HUES64 (cell line): ENCODE results near the gene DAG1. TPM values are rescaled to one million over a fixed set of nuclear protein-coding genes. Genes with fewer than 3 reads are reported as not detected.

Experiments used
- H3K27ac ChIP-seq: 2 replicates; pipeline ENCODE4 v1.7.0; 2013; ENCODE audit warnings: low read depth, low read length, inconsistent platforms
- H3K27me3 ChIP-seq: 2 replicates; pipeline ENCODE4 v1.6.1; 2013; ENCODE audit warnings: mild to moderate bottlenecking, low read length; ENCODE audit not compliant: insufficient read depth
- H3K36me3 ChIP-seq: 2 replicates; pipeline ENCODE4 v1.6.1; 2013; ENCODE audit warnings: mild to moderate bottlenecking, low read length; ENCODE audit not compliant: insufficient read depth
- H3K4me1 ChIP-seq: 2 replicates; pipeline ENCODE4 v1.6.1; 2013; ENCODE audit warnings: mild to moderate bottlenecking, low read length, moderate library complexity; ENCODE audit not compliant: insufficient read depth
- H3K4me3 ChIP-seq: 2 replicates; pipeline ENCODE4 v1.5.1; 2013; ENCODE audit warnings: mild to moderate bottlenecking, low read length, moderate library complexity
- H3K9ac ChIP-seq: 2 replicates; pipeline ENCODE4 v1.6.1; 2013; ENCODE audit warnings: mild to moderate bottlenecking, low read depth, low read length
- H3K9me3 ChIP-seq: 2 replicates; pipeline ENCODE4 v1.6.1; 2013; ENCODE audit warnings: low read depth, low read length; ENCODE audit not compliant: insufficient read depth
- WGBS: fragments of 150-250, 120-280 bp; methylation state at CpG from one replicate; pipeline ENCODE4 v1.1.7; 2013; ENCODE audit warnings: missing lambda C conversion rate; 5-methylcytosine and 5-hydroxymethylcytosine counted together
- polyA plus RNA-seq, 2 experiments: library from polyadenylated mRNA; stranded (reverse); fragments of 50-300 nt; gene quantifications; one replicate each; pipeline ENCODE4 v1.2.3, GENCODE V29; 2013

DAG1 gene
- polyA plus RNA-seq (2013, experiment 1 of 2), result 55.8 TPM
- polyA plus RNA-seq (2013, experiment 2 of 2), result 58.5 TPM

GRCh38 chr3:49469936-49470713 is at the start of gene DAG1:
Gene DAG1, plus strand, starts transcription at chr3:49470267. Its CDS starts 40,268 bp downstream, at chr3:49510535.
- peaks cover 23% of the 10 kb centered on the region for H3K4me1 ChIP-seq
- H3K27ac ChIP-seq, result peak within 1 kb of the TSS; percentile 97
- no peaks in the 10 kb centered on the region for H3K36me3 ChIP-seq
- H3K9me3 ChIP-seq, result no peaks in the 10 kb centered on the region
- peak within 1 kb of the TSS; percentile 82 for H3K9ac ChIP-seq
- under 1% methylated on average over 108 of the region's 108 CpGs for WGBS
- H3K4me3 ChIP-seq, result peak within 1 kb of the TSS; percentile 90
- H3K27me3 ChIP-seq, result no peaks in the 10 kb centered on the region

GRCh38 chr3:49421890-49422378 is 48.1 kb upstream of the DAG1 start:
- no peaks in the 10 kb centered on the region for H3K9me3 ChIP-seq
- WGBS, result 37% methylated on average over 14 of the region's 14 CpGs
- peak overlapping the region; percentile 80 for H3K9ac ChIP-seq
- peaks cover 8% of the 10 kb centered on the region; the same call in 1 of the 2 replicates for H3K4me1 ChIP-seq
- H3K27me3 ChIP-seq, result no peaks in the 10 kb centered on the region
- peak overlapping the region; percentile 80 for H3K27ac ChIP-seq
- peak overlapping the region; percentile 79 for H3K4me3 ChIP-seq
- H3K36me3 ChIP-seq, result peaks cover 3% of the 10 kb centered on the region; the same call in 1 of the 2 replicates

- H3K4me3 ChIP-seq, result peak within 1 kb of the TSS; percentile 79
- peak within 1 kb of the TSS; percentile 80 for H3K9ac ChIP-seq
- H3K27ac ChIP-seq, result peak within 1 kb of the TSS; percentile 80
- peaks cover 8% of the 10 kb centered on the region; the same call in 1 of the 2 replicates for H3K4me1 ChIP-seq
- H3K9me3 ChIP-seq, result no peaks in the 10 kb centered on the region
- 39% methylated on average over 25 of the region's 25 CpGs for WGBS
- H3K36me3 ChIP-seq, result no peaks in the 10 kb centered on the region
- no peaks in the 10 kb centered on the region for H3K27me3 ChIP-seq
These were observed 47.5 kb upstream of the DAG1 start, which contains the start of gene AMT for GRCh38 chr3:49422379-49423248. Gene AMT, minus strand, starts transcription at chr3:49422473. Its CDS starts 23 bp downstream, at chr3:49422450.

- H3K4me3 ChIP-seq, result no peak overlapping the region
- H3K4me1 ChIP-seq, result peaks cover 9% of the 10 kb centered on the region; the same call in 1 of the 2 replicates
- H3K36me3 ChIP-seq, result no peaks in the 10 kb centered on the region
- H3K27me3 ChIP-seq, result no peaks in the 10 kb centered on the region
- H3K9me3 ChIP-seq, result no peaks in the 10 kb centered on the region
- no peak overlapping the region for H3K27ac ChIP-seq
- 95% methylated on average over 6 of the region's 6 CpGs for WGBS
- H3K9ac ChIP-seq, result no peak overlapping the region
These were observed 45.3 kb upstream of the DAG1 start for GRCh38 chr3:49424816-49425215.

GRCh38 chr3:49427586-49427985 is 42.5 kb upstream of the DAG1 start:
- 100% methylated on average over 1 of the region's 2 CpGs for WGBS

GRCh38 chr3:49428752-49429080 is 41.4 kb upstream of the DAG1 start:
- WGBS, result 18% methylated on average over 9 of the region's 9 CpGs
- H3K9ac ChIP-seq, result peak overlapping the region; percentile 27; the same call in 1 of the 2 replicates
- H3K4me1 ChIP-seq, result peaks cover 4% of the 10 kb centered on the region; the same call in 1 of the 2 replicates
- H3K9me3 ChIP-seq, result no peaks in the 10 kb centered on the region
- no peaks in the 10 kb centered on the region for H3K36me3 ChIP-seq
- no peak overlapping the region for H3K27ac ChIP-seq
- H3K27me3 ChIP-seq, result no peaks in the 10 kb centered on the region
- peak overlapping the region; percentile 74 for H3K4me3 ChIP-seq

More at GRCh38 chr3:49427586-49427985, 42.5 kb upstream of the DAG1 start:
- Histone ChIP-seq H3K27ac (no peak overlapping the region), H3K36me3 (no peaks in the 10 kb centered on the region), H3K4me1 (peaks cover 9% of the 10 kb centered on the region; the same call in 1 of the 2 replicates), H3K4me3 (no peak overlapping the region), H3K27me3 (no peaks in the 10 kb centered on the region), H3K9me3 (no peaks in the 10 kb centered on the region), H3K9ac (no peak overlapping the region)

GRCh38 chr3:49434731-49435130 is 35.3 kb upstream of the DAG1 start:
- H3K9me3 ChIP-seq, result no peaks in the 10 kb centered on the region
- H3K9ac ChIP-seq, result no peak overlapping the region
- peaks cover 4% of the 10 kb centered on the region; the same call in 1 of the 2 replicates for H3K4me1 ChIP-seq
- H3K4me3 ChIP-seq, result no peak overlapping the region
- no peaks in the 10 kb centered on the region for H3K27me3 ChIP-seq
- 88% methylated on average over 5 of the region's 5 CpGs for WGBS
- H3K36me3 ChIP-seq, result no peaks in the 10 kb centered on the region
- H3K27ac ChIP-seq, result no peak overlapping the region

- no peak overlapping the region for H3K4me3 ChIP-seq
- H3K4me1 ChIP-seq, result no peaks in the 10 kb centered on the region
- H3K9me3 ChIP-seq, result no peaks in the 10 kb centered on the region
- 98% methylated on average over 5 of the region's 5 CpGs for WGBS
- no peaks in the 10 kb centered on the region for H3K36me3 ChIP-seq
- H3K27ac ChIP-seq, result no peak overlapping the region
- H3K27me3 ChIP-seq, result no peaks in the 10 kb centered on the region
- H3K9ac ChIP-seq, result no peak overlapping the region
These were observed 24.7 kb upstream of the DAG1 start for GRCh38 chr3:49445391-49445790.

GRCh38 chr3:49453621-49454020 is 16.4 kb upstream of the DAG1 start:
- Histone ChIP-seq H3K27me3 (no peaks in the 10 kb centered on the region), H3K4me1 (peaks cover 8% of the 10 kb centered on the region), H3K36me3 (no peaks in the 10 kb centered on the region), H3K9ac (no peak overlapping the region), H3K9me3 (no peaks in the 10 kb centered on the region), H3K27ac (no peak overlapping the region), H3K4me3 (no peak overlapping the region)
- WGBS, result 95% methylated on average over 4 of the region's 4 CpGs

GRCh38 chr3:49454458-49454857 is 15.6 kb upstream of the DAG1 start:
- 78% methylated on average over 2 of the region's 2 CpGs for WGBS
- Histone ChIP-seq H3K9me3 (no peaks in the 10 kb centered on the region), H3K4me1 (peaks cover 16% of the 10 kb centered on the region), H3K4me3 (no peak overlapping the region), H3K27ac (no peak overlapping the region), H3K9ac (no peak overlapping the region), H3K27me3 (no peaks in the 10 kb centered on the region), H3K36me3 (no peaks in the 10 kb centered on the region)
